Upper lobe of right lung (tissue), 1 donor: Measurements from ENCODE around the gene ANKMY1. TPM values are rescaled to one million over a fixed set of nuclear protein-coding genes. Genes with fewer than 3 reads are reported as not detected.

ENCODE experiments used
- ATAC-seq: fragments of 200-7000 bp; cut with Tn5 transposase; one replicate; pipeline ENCODE4 v1.9.1; 2020; ENCODE audit warnings: mild to moderate bottlenecking, moderate library complexity
- DNase-seq: peaks from one replicate; pipeline ENCODE4 v3.0.0-alpha.2; 2020
- H3K27ac ChIP-seq: fragments of 200-600 bp; one replicate; pipeline ENCODE4 v1.8.0; 2022
- H3K27me3 ChIP-seq: fragments of 200-600 bp; one replicate; pipeline ENCODE4 v1.8.0; 2022; ENCODE audit warnings: mild to moderate bottlenecking
- H3K36me3 ChIP-seq: fragments of 200-600 bp; one replicate; pipeline ENCODE4 v1.8.0; 2022
- H3K4me1 ChIP-seq: fragments of 200-600 bp; one replicate; pipeline ENCODE4 v1.8.0; 2022
- H3K4me3 ChIP-seq: fragments of 200-600 bp; one replicate; pipeline ENCODE4 v1.8.0; 2022; ENCODE audit warnings: mild to moderate bottlenecking
- H3K9me3 ChIP-seq: fragments of 200-600 bp; one replicate; pipeline ENCODE4 v1.8.0; 2022
- intact Hi-C: fragments of 100-400 bp; cut with DNase I; formaldehyde crosslinking; loops from one replicate; pipeline ENCODE4 v1.11.0; 2022
- total RNA-seq: library from RNA; stranded (reverse); fragmentation: NEBNext Ultra II Directional; extraction: Animal tissue kit (Norgen Biotek cat#: 25700); gene quantifications from one replicate; pipeline ENCODE4 v1.2.1, GENCODE V29; 2021
- TF ChIP-seq, protein P1 (sequence below): fragments of 200-600 bp; IDR thresholded peaks from one replicate; pipeline ENCODE4 v1.8.0; 2022; ENCODE audit warnings: antibody characterized with exemption
- donor health status: DM: no; HTN: yes; CAD: no; lungs with severe emphysema.

The ANKMY1 gene
- total RNA-seq, 1 donor from 2014 or later, result 19.3 TPM

DNA sequence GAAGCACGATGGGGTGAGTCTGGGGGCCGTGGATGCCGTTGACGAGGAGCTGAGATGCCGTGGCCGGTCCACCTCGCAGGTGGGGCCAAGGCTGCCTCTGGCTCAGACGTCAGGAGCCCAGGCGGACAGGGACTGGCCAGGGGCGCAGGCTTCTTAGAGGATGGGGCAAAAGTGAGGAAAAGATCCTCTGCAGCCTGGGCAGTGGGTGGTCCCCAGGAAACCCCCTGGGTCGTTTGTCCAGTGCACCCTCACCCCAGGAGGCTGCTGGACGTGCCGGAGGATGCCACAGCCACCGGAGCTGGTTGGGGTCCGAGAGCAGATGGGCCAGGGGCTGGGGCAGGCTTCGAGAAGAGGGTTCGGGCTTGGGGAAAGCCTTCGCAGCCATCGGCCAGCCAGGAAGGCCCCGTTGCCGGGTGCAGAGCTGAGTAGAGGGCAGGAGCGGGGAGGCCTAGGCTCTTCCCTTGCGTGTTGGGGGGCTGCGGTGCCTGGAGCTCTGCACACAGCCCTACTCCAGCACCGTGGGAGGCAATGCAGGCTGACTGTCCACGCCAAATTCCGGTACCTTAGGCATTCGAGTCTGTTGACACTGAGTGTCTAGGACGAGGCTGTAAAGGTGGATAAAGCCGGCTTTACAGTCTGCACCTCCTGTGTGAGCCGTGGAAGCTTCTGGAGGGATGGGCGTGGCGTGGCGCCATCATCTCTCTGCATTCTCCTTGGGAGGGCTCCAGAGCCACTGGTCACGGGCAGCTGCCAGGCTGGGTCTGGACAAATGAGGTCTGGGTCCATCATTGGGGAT, 103.5 kb downstream of the ANKMY1 start:
- Histone ChIP-seq H3K27ac (no peak overlapping the region), H3K27me3 (peaks cover 31% of the 10 kb centered on the region), H3K4me1 (peaks cover 11% of the 10 kb centered on the region), H3K9me3 (no peaks in the 10 kb centered on the region), H3K4me3 (no peak overlapping the region), H3K36me3 (no peaks in the 10 kb centered on the region)
- DNase-seq, result no peak
- intact Hi-C loops, result no loop called here
- TF ChIP-seq, protein P1, sequence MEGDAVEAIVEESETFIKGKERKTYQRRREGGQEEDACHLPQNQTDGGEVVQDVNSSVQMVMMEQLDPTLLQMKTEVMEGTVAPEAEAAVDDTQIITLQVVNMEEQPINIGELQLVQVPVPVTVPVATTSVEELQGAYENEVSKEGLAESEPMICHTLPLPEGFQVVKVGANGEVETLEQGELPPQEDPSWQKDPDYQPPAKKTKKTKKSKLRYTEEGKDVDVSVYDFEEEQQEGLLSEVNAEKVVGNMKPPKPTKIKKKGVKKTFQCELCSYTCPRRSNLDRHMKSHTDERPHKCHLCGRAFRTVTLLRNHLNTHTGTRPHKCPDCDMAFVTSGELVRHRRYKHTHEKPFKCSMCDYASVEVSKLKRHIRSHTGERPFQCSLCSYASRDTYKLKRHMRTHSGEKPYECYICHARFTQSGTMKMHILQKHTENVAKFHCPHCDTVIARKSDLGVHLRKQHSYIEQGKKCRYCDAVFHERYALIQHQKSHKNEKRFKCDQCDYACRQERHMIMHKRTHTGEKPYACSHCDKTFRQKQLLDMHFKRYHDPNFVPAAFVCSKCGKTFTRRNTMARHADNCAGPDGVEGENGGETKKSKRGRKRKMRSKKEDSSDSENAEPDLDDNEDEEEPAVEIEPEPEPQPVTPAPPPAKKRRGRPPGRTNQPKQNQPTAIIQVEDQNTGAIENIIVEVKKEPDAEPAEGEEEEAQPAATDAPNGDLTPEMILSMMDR, result no peak
- no peak for ATAC-seq

DNA sequence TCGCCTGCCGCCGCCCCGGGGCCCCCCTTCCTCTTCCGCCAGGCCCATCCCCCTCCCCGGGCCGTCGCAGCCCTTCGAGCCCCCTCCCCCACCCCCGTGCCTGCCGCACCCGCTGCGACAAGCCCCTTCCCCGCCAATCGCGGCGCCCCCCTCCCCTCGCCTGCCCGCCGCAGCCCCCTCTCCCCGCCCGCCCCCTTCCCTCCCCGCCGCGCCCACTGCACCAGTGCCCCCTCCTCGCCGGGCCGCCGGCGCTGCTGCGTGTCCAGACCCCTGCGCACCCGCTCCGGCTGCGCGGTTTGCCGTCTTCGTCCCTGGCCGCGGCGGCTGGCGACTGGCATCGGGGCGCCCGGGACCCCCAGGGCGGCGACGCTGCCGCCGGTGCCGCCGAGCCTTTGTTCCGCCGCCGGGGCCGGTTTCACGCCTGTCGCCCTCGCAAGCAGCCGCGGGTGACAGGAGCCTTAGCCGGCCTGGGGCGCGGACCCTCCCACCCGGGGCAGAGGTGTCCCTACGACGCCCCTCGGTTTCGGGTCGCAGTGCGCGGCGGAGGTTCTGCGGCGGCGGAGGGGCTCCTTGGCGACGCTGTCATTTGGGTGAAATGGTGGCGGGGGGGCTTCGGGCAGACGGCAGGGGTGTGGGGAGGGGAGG, 104.2 kb downstream of the ANKMY1 start:
- no peak for DNase-seq
- no peak overlapping the region for H3K27ac ChIP-seq

DNA sequence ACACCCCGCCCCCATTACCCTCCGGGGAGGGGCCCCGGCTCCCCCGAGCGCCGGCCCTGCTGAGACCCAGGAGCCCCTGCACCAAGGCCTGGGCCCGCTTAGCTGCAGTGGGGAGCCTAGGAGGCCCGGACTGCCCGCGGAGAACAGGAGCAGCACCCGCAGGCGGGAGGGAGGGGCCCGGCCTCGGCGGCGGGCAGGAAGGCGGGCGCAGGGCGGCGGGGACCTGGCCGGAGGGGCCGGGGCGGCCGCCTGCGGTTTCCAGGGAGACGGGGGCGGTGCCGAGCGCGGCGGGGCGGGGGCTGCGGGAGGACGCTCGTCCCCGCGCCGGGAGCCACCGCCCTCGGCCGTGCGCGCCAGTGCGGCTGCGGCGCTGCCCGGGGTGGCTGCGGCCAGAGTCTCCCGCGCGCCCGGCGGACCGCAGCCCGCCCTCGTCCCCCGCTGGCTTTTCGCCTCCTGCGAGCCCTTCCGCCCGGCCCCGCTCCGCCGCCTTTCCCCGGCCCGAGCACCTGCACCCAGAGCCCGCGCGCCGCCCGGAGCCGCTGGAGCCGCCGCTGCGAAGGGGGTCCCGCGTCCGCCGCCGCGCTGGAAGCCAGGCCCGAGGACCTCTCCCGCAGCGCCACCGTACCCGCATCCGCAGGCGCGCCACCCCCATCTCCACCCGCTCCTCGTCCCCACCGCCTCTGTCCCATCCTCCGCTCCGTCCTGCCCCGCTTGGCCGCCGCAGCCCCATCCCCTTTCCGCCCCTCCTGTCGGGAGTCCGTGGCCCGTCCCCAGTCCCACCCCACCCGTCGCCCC, 105.1 kb downstream of the ANKMY1 start:
- H3K9me3 ChIP-seq, result no peaks in the 10 kb centered on the region
- peak; percentile 79 for ATAC-seq
- TF ChIP-seq, protein P1, result no peak
- peak; percentile 86 for DNase-seq
- H3K27me3 ChIP-seq, result peaks cover 31% of the 10 kb centered on the region
- H3K4me1 ChIP-seq, result peaks cover 11% of the 10 kb centered on the region
- peak overlapping the region; percentile 49 for H3K4me3 ChIP-seq
- intact Hi-C loops, result no loop called here
- H3K27ac ChIP-seq, result no peak overlapping the region
- H3K36me3 ChIP-seq, result no peaks in the 10 kb centered on the region

More for the DNA sequence above, 104.2 kb downstream of the ANKMY1 start:
- Histone ChIP-seq H3K4me3 (no peak overlapping the region), H3K4me1 (peaks cover 11% of the 10 kb centered on the region), H3K27me3 (peaks cover 31% of the 10 kb centered on the region), H3K9me3 (no peaks in the 10 kb centered on the region), H3K36me3 (no peaks in the 10 kb centered on the region)
- no peak for ATAC-seq
- TF ChIP-seq, protein P1, result no peak
- intact Hi-C loops, result no loop called here

DNA sequence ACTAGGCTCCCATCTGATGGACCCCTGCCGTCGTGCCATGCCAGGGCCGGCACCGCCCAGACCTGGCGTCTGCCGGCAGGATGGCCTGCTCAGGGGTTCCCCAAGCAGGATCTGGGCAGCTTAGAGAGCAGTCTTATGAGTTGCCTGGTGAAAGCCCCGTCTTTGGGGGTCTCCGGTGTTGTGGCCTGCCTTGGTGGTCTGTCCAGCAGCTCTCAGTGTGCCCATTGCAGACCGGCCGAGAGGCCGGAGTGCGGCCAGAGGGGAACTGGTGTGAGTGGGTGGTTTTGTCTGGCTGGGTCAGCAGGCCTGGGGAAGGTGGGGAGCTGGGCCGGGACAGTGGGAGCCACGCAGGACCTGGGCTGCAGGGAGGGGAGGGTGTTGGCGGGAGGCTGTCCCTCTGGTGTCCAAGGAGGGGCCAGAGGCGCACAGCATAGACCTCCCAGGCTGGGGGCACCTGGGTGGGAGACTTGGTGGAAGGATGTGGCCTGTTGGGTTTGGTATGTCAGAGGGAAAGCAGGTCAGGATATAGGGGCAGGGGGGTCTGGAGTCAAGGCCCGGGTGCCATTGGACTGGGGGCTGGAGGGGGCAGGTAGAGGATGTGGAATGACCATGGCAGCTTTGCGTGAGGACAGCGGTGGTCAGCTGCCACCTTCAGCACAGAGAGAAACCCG, 105.9 kb downstream of the ANKMY1 start:
- no peaks in the 10 kb centered on the region for H3K9me3 ChIP-seq
- peaks cover 31% of the 10 kb centered on the region for H3K27me3 ChIP-seq
- peak overlapping the region; percentile 45 for H3K4me3 ChIP-seq
- TF ChIP-seq, protein P1, result no peak
- intact Hi-C loops, result no loop called here
- DNase-seq (no peak), ATAC-seq (no peak)
- no peaks in the 10 kb centered on the region for H3K36me3 ChIP-seq
- no peak overlapping the region for H3K27ac ChIP-seq
- peaks cover 11% of the 10 kb centered on the region for H3K4me1 ChIP-seq

DNA sequence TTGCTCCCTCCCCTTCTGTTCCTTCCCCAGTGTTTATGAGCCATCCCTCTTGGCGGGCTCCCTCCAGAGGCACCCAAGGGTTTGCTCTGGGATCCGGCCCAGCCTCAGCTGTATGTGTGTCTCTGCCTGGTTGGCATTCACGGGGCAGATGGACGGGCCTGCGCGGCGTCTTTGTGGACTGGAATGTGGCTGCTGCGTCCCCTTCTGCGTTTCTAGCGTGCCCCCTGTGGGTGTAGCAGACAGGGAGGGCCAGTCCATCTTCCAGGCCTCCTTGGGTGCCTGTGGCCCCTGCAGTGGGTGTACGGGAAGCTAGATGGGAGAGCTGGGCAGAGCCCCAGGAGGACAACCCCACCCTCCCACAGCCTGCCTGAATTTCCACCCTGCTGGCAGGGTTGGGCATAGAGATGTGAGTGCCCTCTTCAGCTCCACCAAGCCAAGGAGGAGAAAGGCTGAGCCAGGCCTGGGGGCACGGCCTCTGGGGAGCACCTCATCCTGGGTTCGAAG, 106.6 kb downstream of the ANKMY1 start:
- ATAC-seq (no peak), DNase-seq (no peak)
- Histone ChIP-seq H3K27me3 (peaks cover 25% of the 10 kb centered on the region), H3K4me3 (no peak overlapping the region), H3K4me1 (peaks cover 11% of the 10 kb centered on the region), H3K9me3 (no peaks in the 10 kb centered on the region), H3K27ac (no peak overlapping the region), H3K36me3 (no peaks in the 10 kb centered on the region)
- intact Hi-C loops, result no loop called here
- TF ChIP-seq, protein P1, result no peak
